Activated CD8-positive, alpha-beta memory T cell treated with anti-CD3 and anti-CD28 coated beads for 4 hours (primary cell): ENCODE results near the gene IL1RL1.

Source experiments
- DNase-seq, 2 donors: peaks; one replicate each; pipeline ENCODE4 v3.0.0-alpha.2; 2020; ENCODE audit warnings: low read depth in 2 of 2

IL1RL1 gene

DNA sequence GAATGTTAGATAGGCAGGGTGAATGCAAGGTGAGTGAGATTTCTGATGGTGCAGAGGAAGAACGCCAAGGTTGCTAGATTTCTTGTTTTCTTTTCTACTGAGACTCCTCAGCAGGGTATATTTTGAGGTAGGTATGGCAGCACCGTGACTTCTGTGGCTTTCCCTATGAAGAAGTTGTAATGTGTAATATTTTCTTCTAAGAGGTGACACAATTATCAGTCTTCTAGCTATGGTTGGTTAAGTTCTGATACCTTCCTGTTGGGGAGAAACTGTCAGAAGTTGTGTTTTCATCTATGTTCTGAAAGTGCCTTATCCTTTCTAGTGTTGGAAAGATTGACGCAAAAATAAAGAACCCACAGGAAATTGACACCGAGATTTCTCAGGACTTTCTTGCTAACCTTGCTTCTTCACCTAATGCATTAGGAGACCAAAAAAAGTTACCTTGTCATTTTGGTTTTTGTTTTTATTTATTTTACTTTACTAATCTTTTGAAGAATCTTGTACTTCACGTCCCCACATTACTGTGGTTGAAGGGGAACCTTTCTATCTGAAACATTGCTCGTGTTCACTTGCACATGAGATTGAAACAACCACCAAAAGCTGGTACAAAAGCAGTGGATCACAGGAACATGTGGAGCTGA is 56.1 kb downstream of the IL1RL1 start:
- DNase-seq, result no peak

DNA sequence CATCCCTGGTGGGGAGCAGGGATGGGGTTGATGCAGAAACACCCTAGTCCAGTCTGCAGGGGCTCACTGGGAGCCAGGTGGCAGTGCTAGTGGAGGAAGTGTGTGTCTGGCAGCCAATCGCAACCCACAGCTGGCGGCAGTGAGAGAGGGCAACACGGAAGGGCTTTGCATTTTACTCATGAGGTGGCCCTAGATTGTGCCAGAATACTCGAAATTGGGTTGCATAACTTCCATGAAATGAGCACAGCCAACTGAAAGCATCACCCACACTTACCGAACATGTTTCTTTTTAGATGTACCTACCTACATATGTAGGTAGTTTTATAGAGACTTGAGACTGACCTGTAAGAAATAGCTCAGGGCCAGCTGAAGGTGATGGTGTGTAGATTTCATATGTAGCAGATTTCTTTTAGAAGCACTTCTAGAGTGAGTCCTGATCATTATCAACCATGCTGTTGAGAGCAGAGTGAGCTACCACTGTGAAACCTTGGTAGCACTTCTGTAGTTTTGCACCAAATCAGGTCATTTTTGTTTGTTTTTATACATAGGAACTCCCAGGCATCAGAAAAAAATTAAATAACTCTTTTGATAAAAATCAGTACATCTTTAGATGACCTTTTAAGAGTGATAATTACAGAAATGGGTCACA is 57.2 kb downstream of the IL1RL1 start:
- no peak for DNase-seq

DNA sequence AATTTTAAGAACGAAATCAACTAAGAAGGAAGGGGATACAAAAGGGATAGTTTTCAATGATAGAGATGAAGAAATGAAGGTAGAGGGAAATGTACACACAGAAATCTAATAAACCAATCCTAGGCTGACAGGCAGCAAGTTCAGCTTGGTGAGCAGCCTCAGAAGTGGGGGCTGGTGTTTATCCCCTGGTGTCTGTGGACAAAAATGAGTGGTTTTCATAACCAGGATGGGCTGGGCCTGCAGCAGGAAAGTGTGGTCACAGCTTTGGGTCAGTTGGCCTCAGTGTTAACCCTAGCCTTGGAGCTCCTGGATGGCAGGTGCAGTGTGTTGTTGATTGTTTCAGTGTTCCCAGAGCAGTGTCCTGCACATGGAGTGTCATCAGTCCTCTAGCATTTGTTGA is 58.5 kb downstream of the IL1RL1 start:
- DNase-seq, result no peak

DNA sequence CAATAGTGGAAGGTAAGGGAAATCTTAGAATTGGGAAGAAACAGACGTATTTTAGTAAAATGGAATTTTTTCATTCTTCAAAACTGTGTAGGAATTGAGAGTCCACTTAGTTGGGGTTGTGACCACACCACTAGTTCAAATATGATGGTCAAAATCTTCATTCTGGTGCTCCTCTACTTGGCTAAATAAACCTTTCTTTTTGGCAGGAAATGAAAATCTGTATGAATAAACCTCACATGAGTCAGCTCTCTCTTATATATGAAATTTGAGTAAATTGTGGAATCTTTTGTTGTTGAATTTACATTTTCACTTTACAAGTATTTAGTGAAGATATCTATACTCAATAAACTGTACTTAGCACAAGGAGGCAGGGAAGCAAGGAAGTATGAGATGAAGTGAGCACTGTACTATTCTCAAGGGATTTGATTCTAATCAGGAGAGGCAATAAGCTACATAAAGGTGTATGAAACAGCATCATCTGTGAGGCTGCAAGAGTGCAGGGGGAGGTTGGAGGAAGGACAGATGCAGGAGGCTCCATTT is 64.8 kb downstream of the IL1RL1 start:
- DNase-seq, result no peak

DNA sequence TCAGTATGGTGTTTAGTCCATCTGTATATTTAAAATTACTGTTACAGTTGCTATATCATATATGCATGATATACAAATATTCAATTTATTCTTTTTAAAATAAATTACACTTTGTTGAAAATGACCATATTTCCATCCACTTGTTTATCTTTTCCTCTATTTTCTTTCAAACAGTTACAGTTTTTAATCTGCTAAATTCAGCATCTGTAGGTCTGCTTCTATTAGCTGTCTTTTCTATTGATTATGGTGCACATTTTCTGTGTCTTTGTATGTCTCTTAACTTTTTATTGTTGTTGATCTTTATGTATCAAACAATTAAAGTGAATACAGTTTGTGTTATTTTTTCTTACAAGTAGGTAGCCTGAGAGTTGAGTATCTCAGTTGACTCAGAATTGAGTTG is 72.4 kb downstream of the IL1RL1 start:
- no peak for DNase-seq

DNA sequence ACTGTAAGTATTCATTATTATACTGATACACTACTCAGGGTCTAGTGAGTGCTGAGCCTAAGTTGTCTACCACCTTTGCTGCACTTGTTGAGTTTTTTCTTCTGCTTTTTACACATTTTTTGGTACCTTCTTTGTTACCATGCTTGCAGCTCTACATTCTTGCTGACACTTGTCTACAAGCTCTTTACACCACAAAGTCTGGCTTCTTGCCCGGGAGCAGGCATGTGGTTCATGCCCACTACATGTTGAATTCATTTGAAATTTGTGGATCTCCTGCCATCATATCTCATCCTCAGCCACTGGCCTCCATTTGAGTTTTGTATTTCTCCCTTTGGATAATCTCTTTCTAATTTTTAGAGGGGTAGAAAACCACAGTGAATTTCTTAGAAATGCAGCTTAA is 74.2 kb downstream of the IL1RL1 start:
- no peak for DNase-seq

DNA sequence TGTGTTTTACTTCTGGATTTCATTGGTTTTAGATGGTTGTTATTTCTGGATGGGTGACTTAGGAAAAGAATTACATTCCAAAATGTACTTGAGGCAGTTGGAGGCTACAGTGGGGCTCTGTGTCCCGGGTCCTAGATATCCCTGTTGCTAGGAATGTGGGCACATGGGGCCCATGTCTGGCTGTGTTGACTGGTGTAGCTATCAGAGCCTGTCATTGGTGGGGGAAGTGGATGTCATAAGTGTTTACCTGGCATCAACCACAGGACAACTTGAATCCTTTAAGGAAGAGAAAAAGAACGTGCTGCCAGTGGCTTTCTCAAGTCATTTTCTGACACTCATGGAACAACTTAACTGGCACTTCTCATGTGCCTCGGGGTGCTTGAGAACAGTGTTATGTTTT is 74.6 kb downstream of the IL1RL1 start:
- no peak for DNase-seq

DNA sequence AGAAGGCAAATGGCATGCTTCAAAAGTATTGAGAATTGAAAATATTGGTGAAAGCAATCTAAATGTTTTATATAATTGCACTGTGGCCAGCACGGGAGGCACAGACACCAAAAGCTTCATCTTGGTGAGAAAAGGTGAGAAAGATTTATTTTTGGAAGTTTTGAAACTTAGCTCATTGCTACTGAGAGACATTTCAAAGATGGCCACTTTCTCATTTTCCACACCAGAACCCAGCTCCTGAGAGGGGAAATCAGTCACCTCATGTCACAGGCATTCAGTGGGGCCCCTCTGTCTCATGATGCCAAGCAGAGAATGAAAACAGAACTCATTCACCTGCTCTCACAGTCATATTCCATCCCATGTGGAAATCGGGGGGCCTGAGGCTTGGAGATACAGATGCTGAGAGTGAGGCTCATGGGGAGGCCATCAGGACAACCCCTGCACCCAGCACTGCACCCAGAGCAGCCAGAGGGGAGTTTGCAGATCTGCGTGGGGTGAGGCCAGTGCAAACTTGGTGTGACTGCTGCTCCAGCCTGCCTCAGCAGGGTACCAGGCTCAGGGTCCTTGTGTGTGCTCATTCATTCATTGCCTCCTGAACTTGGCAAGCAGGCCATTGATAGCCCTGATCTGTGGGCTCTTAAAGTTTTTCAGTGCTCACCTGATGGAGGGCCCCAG is 75.6 kb downstream of the IL1RL1 start:
- no peak for DNase-seq

DNA sequence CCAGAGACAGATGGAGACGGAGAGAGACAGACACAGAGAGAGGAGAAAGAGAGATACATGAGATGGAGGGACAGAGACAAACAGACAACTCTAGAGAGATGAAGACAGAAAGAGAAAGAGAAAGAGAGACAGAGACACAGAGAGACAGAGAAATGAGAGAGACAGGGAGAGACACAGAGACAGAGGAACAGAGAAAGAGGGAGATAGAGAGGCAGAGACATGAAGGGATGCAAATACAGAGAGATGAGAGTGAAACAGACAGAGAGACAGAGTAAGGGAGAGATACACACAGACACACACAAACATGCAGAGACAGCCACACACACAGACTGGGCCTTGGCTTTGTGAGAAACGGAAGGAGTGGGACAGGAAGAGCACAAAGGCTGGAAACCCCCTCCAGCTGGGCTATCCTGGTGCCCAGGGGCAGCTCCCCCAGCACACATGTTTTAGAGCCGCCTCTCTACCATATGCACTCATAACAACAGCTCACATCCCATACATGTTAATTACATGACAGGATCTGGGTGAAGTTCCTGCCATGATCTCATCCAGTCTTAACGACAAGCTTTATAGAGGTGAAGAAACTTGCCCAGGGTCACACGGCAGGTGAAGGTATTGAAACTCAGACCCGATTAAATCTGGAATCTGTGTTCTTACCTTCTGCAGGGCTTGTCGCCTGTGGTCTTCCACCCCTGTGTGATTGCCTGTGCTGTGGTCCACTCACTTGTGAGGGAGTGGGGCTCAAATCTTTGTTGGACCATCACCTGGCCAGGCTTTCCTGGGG is 76.6 kb downstream of the IL1RL1 start:
- no peak for DNase-seq

DNA sequence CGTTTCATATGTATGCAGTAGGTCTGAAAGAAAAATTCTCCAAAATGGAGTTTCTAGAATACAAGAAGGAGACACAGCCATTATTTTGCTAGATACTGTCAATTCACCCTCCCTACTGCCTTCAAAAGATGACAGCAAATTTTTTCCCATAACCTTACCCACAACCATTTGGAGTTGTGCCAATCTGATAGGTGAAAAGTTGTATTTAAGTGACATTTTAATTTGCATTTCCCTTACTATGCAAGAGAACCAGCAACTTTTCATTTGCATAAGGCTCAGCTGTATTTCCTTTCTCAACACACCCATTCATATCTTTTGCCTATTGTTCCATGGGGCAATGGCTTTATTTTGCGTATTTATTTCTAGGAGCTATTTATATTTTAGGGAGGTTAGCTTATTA is 80.2 kb downstream of the IL1RL1 start:
- DNase-seq, result no peak

DNA sequence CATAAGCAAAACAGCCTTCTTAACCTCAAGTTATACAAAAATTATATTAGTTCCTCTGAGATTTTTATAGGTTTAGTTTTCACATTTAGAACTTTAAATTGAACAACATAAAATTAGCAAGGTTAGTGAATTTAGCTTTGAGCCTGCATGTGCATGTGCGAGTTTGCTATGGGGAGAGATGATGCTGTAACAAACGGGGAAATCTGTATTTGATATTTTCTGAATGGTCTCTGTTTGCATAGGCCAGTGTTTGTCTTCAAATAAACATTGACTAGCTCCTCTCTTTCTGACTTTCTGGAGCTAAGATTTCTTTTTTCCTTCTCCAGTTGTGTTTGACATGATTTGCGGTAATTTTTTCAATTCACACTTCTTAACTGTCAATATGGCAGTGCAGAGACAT is 80.7 kb downstream of the IL1RL1 start:
- no peak for DNase-seq

DNA sequence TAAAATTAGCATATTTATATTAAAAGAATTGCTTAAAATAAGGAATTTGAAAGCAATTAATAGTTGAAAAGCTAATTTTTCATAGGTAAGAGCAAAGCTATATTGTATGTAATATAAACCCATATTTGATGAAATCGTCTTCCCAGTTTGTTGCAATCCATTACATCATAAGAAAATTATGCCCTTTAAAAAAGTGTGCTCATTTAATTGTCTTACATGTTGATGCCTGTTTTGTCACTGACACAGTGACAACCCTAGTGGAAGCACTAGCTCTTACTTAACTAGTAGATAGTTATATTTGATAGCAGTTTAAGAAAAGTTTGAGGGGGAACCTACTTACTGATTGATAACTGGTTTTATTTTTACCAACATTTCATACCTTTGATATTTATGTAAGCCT is 81.6 kb downstream of the IL1RL1 start:
- no peak for DNase-seq

DNA sequence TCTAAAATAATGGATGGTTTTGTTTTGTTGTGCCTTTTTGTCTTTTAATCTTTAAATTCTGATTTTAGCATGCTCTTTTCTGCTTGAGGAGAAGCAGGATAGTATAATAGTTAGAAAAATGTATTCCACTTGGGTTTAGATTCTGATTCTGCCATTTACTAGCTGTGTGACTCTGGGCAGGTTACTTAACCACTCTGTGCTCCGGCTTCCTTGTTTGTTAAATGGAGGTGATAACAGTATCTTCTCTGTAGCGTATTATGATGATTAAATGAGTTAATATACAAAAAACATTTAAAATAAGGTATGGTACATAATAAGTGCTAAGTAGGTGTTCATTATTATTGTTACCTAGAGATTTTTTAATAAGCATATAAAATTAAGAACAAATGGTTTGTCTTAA is 84.6 kb downstream of the IL1RL1 start:
- no peak for DNase-seq

DNA sequence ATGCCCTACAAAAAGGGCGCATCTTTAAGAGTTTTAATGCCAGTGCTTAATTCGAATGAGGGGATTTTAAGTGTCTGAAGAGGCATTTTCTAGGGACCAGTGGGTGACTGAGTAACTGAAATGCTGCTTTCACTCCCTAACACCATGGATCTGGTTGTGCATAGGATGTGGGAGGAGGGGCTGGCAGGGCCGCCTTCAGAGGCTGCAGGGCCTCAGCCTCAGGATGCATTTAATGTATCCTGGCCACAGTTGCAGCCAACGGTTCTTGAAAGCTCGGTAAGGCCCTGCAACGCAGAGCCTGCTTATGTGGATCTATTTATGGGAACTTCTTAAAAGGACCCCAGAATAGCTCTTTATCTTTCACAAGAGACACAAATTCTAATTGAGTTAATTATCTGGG is 85.8 kb downstream of the IL1RL1 start:
- no peak for DNase-seq

DNA sequence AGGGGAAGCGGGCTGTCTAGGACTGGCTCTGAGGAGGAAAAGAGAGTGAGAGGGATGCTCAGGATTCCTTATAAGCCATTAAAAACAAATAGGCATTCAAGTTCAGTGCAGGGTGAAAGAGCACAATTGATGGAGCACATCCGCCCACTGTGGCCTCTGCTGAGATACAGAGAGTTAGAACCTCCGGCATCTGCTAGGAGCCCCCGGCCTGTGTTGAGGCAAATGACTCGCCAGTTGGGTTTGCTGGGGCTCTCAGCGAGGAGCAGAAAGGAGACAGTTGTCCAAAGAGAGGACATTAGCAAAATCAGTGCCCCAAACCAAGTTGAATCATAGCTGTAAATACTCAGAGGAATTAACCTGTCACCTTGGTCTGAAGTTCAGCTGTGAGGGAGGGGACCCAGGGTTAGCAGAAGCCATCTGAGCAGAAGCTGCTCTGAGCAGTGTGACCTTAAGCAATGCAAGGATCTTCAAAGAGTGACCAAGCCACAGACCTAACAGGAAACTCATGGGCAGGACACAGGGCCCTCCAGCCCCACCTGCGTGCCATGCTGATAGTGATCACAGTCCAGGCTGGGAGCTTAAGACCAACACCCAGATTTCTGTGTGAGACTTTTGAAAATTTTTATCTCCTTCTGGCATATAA is 88.3 kb downstream of the IL1RL1 start:
- DNase-seq, result no peak

DNA sequence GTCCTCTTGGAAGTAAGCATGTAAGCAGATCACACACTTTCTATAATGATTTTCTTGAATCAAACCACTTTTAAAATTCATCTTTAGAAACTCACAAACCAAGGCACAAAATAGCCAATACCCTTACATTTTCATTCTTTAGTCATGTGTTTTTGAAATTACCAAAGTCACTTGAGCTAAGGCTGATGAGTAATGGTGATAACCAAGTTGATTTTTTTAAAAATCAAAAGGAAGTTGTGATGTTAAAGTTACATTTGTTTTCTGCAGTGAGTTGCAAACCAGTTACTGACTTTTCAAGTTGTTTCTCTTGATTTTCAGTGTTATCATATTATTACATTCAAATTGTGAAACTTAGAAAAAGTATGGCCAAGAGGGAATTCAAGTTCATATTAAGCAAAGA is 90.1 kb downstream of the IL1RL1 start:
- DNase-seq, result no peak
